Stimulated activated CD4-positive, alpha-beta T cell treated with anti-CD3 and anti-CD28 coated beads, Interleukin-4, amount 100 ng/mL, for 4 hours (primary cell): ENCODE data around the gene HTR2A.
"Not testable (repeated sequence)": the region's sequence is repeated elsewhere in the genome, so short reads cannot be mapped to it uniquely, and the experiment has no call there.

Experiments
- DNase-seq, 2 experiments: peaks; one replicate each; pipeline ENCODE4 v3.0.0-alpha.2; 2020

HTR2A gene

DNA sequence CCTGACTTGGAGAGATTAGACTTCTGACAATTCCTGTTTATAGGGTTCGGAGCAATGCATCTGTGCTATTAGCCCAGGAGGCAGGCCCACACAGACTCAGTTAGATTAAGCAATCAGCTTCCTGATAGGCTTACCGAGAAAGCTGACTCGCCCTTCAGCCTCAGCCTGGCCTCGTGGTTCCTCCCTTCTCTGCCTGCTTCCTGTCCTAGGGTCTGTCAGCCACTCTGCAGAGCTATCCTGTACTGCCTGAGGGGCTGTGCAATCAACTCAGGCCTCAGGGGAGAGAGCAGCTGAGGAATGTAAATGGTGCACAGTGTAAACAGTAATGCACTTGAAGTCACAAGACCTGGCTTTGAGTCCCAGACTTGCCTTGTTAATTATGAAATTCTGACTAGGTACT is 30.7 kb downstream of the HTR2A start:
- no peak for DNase-seq

DNA sequence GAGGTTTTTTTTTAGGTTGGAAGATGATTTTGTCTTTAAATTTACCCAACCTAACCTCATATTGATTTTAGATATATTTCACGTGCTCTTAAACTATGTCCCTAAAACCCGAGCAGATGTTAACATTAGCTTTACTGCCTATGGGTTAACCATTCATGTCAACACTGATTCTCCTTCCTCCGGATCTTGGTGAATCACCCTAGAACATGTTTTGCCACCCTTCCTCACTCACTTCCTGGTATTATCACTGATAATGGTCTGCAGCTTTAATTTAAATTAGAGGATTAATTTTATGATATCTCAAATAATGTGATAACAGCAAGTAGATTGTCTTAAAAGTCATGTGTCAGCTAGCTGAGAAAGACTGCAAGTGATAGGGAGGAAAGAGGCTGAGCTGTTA is 31.9 kb downstream of the HTR2A start:
- no peak for DNase-seq

DNA sequence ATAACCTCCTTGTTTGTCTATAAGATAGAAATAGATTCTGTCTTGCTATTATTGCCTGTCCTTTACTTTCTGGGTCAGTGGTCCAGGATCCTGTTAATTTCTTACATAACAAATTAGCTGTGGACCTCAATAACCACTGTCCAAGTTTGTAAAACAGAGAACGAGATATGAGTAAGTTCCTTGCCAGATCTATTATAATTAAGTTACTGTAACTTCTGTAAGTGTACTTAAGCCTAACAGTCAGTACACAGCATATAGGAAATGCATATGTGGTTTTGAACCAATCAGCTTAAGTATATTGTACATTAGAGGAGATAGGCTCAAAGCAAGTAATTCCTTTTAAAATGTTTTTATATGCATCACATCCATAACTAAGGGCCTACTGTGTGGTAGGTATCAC is 34.9 kb downstream of the HTR2A start:
- no peak for DNase-seq

DNA sequence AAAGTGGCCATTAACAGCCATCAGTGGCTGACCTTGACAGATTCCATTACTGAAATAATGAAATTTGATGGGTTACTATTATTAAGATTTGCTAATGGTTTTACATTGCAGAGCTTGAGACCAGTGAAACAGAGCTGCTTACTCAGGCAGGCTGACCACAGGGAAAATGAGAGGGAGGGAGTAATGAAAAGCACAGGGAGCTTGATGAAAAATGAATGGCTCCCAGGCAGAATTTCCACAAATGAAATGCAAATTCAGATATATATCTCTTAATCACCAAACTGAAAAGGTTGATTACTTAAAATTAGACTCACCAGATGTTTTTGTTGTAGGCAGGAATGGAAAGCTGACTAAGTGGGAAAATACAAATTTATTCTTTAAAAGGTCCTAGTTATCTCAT is 36.1 kb downstream of the HTR2A start:
- no peak for DNase-seq

DNA sequence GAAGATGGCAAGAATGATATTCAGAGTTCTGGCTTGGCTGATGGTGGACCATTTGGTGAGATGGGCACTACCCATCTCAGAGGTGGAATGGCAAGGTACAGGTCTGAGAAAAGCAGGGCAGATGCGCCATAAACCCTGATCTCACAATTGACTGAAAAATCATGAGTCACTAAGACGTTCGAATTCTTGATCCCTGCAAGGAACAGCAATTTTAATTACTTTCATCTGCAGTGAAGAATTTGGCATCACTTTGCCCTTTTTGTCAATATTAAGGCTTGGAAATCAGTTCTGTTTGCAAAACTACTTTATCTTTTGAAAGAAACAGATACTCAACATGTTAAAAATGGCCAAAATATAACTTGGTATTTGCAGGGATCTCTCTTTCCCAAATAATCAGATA is 38.1 kb downstream of the HTR2A start:
- no peak for DNase-seq

DNA sequence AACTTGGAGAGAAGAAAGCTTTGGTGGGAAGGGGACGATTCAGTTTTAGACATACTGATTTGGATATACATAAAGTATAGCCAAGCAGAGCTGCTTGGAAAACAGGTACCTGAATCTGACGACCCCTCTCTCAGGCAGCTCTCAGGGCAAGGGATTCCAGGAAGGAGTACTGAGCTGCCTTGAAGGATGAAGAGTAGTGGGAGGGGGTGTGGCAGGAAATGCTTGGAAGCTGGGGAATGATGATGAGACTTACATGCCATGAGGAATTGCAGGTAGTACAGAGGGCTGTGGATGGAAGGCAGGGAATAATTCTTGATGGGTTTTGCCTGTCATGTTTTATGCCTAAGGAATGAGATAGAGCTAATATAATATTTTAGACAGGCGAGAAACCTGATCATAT is 38.7 kb downstream of the HTR2A start:
- DNase-seq: no peak

DNA sequence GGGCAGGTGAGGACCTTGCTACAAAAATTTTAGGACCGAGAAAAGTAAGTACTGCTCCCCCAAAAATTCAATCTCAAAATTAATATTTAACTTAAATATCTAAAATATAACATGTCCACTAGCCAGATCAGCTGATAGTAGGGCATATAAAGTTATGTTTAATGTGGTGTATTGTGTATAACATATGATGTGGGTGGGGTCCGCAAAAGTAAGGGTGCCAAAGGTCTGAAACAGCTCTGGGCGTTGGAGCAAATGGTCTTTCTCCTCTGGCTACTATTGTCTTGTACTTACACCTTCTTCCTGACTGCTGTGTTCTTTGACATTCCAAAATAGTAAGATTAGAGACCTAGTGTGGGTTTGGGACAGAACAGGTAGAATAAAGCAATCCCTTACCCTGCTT is 41.2 kb downstream of the HTR2A start:
- no peak for DNase-seq

DNA sequence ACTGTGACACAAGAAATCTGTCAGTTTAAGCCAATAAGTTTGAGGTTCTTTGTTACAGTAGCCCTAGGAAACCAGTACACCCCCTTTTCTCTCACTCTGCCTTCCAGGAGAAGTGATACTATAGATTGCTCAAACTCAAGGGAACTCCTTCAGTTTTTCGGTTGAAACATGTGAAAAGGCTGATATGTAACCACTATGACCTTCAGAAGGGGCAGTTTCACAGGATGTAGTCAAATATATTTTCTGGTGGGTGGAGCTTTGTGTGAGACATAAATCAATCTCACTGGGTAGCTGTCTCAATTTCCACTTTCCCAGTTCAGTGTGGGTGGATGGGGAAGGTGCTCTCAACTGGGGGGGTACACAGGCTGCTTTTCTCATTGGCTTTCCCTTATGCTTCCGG is 41.7 kb downstream of the HTR2A start:
- DNase-seq: no peak

DNA sequence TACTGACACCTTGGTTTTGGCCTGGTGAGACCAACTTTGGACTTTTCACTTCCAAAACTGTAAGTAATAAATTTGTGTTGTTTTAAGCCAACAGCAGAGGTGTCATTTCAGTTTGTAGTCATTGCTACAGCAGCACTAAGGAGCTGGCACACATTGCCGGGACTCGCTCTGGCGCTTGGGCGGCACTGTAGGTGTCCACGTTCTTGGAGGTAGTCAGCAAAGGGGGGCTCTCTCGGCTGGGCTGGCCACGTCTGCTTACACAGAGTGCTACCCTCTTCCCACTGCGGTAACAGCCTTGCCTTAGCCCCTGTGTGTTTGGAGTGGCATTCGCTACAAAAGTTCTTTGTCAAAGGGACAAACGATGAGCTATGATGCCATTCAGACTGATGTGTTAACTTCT is 44.7 kb downstream of the HTR2A start:
- DNase-seq: no peak

DNA sequence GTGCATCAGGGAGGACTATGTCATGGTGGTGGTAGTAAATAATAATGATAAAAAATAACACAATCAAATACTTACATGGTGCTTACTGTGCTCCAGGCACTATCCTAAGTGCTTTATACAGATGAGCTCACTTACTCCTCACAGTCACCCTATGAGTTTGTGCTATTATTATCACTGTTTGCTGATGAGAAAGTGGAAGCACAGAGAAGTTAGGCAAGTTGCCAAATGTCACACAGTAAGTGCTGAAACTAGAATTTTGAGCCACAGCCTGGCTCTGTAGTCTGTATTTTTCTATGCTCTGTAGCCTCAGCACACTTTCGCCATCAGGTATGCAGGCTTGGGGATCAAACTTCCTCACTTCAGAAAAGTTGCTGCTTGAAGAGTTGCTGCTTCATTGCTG is 46.6 kb downstream of the HTR2A start:
- DNase-seq: no peak

DNA sequence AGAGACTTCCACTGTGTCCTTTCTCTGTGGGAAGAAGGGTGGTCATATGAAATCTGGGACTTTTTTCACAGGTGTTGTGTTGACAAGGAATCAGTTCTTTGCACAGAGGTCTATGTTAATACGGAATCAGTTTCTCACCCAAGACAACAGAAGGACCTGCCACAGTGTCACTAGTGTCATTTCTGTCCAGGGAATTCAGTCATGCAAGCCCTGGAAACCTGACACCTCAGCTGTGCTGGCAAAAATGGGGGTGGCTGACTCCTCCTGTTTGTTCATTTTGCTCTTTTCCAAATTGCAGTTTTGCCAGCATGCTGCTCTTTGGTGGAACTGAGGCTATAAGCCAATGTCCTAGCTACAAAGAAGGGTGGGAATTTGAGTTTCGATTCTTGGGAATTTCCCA is 50.1 kb downstream of the HTR2A start:
- no peak for DNase-seq

DNA sequence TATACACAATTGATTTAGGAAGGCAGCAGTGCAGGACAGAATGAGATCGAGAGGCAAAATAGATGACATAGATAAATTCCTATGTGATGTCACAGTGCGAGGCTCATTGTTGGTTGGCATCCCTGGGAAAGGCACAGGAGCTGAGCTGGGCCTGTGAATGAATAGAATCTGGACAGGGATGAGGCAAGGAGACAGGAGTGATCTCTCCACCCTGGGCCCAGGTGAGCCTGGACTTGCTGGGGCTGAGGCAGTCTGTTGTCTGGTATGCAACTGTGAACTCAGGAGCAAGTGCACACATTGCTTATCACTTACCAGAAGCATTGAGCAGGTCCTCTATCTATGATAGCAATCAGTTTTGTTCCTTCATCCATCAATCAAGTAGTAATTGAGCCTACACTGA is 51.7 kb downstream of the HTR2A start:
- DNase-seq: no peak

DNA sequence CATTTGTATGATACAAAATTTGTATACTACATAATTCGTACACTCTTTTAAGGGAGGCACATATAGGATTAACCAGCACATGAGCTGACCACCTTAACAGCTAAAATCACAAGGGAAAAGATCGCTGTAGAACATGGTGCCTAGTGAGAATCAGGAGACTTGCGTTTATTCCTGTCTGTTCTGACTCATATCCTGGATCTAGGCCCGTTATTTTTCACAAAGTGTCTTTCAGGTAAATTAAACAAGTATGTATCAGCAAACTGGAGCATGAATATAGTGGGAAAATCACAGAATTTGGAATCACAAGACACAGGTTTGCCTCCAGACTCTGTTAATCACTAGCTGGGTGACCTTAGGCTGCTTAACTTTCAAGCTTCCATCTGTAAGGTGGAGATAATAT is 52.4 kb downstream of the HTR2A start:
- no peak for DNase-seq

DNA sequence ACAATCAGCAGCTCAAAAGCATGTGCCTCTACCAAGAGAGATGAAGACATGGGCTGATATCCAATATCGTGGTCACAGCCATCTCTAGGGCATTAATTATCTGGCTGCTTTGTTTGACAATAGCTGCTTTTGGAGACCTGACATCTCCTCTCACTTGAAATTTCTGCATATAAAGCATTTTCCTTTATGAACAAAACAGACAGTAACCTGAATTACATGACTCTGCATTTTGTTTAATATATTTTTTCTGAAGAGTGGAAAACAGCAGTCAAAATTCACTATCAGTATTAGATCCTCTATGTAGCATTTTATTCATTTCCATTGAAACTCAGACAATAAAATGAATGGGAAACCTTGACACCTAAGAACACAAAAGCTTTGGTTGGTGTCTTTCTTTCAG is 57.5 kb downstream of the HTR2A start:
- no peak for DNase-seq

DNA sequence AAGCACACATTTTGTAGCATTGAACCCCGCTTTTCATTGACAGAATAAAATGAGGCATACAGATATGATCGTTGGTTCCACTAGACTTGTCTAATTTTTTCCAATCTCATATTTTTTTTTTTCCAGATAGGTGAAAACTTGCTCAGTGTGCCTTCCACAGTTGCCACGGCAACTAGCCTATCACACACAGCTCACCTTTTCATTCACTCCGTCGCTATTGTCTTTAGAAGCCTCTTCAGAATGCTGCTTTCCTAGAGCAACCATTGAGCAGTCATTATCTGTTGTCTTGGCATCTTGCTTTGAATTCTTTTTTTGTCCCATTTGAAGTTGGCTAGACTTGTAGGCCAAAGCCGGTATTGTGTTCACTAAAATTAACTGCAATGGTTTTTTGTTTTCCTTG is 62.2 kb downstream of the HTR2A start:
- no peak for DNase-seq

DNA sequence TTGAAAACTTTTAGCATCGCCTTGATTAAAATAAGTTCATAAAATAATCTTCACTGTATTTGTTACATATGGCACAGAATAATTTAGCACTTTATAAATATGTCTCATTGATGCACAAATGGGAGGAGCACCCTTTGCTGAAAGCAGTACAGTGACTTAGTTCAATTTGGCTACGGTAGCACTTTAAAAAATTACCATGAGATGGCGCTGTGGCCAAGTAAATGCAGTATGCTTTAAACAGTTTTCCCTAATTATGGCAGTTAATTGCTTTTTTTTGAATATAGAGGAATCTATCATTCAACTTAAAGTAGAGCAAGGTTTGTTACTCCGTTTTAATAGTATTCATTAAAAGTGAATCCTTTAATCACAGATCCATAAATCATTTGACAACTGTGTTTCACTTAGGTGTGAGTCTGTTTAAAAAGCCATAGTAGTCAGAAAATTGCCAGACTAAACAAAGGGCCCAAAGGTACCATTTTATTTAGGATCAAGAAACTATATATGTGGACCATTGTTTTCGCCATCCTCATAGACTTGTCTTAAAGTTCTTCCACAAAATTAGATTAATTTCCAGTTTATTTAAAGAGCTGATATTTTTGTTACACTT is 65.2 kb downstream of the HTR2A start:
- DNase-seq: peak in 1 of 2 experiments; percentile 1

DNA sequence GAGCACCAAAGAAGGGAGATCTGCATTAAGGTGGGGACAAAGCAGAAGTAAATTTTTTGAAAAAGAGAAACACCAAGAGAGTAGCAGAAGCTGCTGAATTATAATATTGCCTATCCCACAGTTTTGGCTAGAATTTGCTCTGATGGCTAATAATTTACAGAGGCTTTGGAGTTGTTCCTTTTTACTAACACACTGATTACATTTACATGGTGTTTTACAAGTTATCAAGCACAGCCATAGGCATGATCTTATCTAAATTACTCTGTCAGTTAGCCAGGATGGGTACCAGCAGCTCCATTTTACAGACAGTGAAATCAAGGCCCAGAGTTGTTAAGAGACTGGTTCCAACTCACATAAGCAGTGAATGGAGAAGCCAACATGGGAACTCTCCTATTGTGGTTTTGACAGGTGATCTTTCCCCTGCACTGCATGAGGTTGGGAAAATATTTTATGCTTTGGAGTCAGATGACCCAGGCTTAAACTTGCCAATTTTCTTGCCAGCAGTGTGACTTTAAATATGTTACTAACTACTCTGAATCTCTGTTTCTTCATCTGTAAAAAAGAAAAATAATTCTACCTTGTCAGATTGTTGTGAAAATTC is 66.3 kb downstream of the HTR2A start:
- DNase-seq: no peak

DNA sequence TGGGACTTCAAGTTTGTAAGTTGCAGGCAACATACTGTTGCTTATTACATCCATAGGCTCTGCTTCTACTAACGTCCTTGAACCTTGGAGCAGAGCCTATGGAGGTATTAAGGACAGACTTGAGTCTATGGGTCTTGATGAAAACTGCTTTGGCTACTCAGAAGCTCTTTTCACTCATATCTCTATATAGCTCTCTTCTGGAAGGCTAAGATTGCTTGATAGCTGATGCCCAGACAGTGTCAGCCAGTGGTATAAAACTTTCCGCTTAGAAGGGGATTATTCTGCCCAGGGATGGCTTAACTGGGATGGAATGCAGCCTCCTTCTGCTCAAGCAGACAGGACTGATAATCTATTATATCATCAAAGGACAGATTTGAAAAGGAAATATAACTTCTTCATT is 74.3 kb downstream of the HTR2A start:
- no peak for DNase-seq

DNA sequence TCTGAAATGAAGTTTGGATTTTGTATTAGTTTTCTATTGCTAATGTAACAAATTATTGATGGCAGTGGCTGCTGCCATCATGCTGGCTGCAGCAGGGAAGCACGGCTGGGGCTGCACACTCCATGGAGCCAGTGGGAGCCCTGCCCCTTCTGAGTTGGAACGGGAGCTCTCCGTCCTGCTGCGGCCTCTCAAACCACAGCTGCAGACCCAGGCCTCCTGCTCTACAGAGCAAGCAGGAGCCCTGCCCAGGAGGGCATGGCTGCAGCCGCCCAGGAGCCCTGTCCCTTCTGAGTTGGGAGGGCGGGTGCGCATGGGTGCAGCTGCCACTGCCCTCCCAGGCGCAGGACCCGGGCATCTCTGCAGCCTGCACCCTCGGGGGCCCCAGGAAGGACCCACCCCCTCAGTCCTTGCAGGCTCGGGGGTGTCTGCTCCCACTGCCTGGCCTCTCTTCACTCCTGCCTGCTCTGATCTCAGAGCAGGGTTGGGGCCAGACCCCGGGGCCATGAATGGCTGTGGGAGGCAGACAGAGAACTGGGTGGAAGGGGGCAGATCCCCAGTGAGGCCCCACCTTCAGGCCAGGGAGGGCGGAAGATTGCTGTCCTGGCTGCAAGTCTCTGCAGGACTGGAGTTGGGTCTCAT is 78.9 kb downstream of the HTR2A start:
- DNase-seq: no peak

DNA sequence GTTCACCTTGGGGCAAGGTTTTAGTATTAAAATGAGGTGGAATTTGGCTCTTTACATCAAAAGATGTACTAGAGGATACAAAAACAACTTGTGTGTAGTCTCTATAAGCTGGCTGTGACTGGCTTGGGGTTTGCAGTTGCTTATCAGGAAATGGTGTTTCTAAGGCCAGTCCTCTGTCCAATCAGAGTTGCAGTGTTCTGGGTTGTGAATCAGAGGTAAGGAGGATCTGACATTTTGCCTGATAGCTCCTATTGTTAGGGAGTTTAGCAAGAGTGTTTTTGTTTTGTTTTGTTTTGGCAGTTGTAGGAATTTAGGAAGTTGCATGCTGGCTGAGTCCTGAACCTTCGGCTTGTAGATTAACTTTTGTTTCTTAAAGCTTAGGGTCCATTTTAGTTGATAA is 79.8 kb downstream of the HTR2A start:
- no peak for DNase-seq

DNA sequence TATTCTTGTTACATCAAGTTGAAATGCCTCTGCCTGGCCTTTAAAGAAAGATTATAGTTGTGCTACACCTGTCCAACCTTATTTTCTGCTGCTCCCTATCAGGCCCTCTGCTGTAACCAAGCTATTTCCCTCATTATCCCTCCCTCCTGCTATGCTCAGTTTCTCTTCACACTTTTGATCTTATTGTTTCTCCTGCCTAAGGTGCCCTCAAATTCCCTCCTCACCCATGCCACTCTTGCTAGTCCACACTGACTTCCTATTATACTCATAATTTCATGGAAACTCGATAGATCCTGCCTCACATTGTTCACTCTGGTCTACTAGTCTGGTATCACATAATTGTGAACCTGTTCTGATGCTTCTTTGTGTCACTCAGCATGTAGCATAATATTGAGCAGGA is 80.5 kb downstream of the HTR2A start:
- DNase-seq: no peak

DNA sequence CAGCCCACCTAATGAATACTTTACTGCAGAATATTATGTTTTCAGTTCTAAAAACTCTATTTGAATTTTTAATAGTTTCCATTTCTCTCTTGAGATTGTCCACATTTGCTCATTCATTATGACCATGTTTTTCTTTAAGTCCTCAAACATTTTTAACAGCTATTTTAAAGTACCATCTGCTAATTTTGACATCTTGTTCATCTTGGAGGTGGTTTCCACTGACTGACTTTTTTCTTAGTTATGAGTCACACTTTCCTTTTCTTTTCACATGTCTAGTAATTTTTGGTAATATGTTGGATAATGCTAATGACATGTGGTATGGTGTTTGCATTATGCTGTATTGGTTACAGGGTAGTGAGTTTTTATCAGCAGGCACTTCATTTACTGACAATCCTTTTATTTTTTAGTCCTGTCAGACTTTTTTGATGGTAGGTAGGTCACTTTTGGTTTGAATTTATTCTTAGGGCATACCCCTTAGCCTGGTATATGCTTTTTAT is 84.5 kb downstream of the HTR2A start:
- no peak for DNase-seq

DNA sequence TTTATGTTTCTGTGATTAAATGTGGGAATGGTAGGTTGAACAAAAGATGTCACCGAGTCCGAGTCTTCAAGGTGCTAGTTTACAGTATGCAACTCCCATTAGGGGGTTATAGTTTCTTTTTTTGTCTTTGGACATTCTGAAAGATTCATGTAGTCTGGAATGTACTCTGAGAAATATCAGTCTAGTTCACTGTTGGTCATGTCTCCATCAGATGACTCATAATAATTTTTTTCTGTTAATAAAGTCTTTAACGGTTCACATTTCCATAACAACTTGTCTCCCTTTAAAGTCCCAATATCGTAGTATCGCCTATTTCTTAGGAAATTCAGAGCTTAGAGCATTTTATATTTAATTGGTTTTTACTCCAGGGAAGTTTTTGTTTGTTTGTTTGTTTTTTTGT is 86.4 kb downstream of the HTR2A start:
- DNase-seq: no peak

DNA sequence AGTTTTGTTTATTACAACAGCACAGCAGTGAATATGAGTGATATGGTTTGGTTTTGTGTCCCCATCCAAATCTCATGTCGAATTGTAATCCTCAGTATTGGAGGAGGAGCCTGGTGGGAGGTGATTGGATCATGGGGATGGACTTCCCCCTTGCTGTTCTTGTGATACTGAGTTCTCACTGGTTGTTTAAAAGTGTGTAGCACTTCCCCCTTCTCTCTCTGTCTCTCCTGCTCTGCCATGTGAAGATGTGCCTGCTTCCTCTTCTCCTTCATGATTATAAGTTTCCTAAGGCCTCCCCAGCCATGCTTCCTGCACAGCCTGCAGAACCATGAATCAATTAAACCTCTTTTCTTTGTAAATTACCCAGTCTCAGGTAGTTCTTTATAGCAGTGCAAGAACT is 91.9 kb downstream of the HTR2A start:
- DNase-seq: not testable (repeated sequence)

DNA sequence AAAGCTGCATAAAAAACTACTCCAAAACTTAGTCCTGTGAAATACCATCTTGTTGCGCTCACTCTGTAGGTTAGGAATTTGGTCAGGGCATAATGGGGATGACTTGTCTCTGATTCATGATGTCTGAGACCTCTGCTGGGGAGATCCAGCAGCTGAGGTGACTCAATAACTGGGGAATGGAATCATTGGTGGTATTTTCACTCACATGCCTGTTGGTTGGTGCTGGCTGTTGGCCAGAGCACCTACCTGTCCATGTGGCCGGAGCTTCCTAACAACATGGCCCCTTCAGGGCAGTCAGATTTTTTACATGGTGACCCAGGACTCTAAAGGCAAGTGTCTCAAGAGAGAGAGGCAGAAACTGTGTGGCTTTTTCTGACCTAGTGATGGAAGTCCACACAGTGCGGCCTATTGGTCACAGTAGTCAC is 92.5 kb downstream of the HTR2A start:
- DNase-seq: no peak
